IPS DF 6.9 (cell line): ENCODE results near the gene GHDC.
"Not testable (repeated sequence)": the region's sequence is repeated elsewhere in the genome, so short reads cannot be mapped to it uniquely, and the experiment has no call there.

ENCODE experiments used
- DNase-seq: peaks from one replicate; pipeline ENCODE4 v3.0.0-alpha.2; 2013; ENCODE audit warnings: low read depth, low spot score
- H3K27ac ChIP-seq: one replicate; pipeline ENCODE4 v1.5.1; 2013; ENCODE audit warnings: low read length, control low read depth
- H3K27me3 ChIP-seq: 2 replicates; pipeline ENCODE4 v1.6.1; 2013; ENCODE audit warnings: mild to moderate bottlenecking, low read length; ENCODE audit not compliant: control insufficient read depth, insufficient read depth
- H3K36me3 ChIP-seq: 2 replicates; pipeline ENCODE4 v1.6.1; 2013; ENCODE audit warnings: low read length; ENCODE audit not compliant: control insufficient read depth, insufficient read depth
- H3K4me1 ChIP-seq: 2 replicates; pipeline ENCODE4 v1.6.1; 2013; ENCODE audit warnings: low read length; ENCODE audit not compliant: control insufficient read depth, insufficient read depth
- H3K4me3 ChIP-seq: 2 replicates; pipeline ENCODE4 v1.5.1; 2013; ENCODE audit warnings: mild to moderate bottlenecking, low read length
- H3K9me3 ChIP-seq: 2 replicates; pipeline ENCODE4 v1.6.1; 2013; ENCODE audit warnings: low read length, inconsistent platforms; ENCODE audit not compliant: control insufficient read depth, insufficient read depth
- WGBS: extraction: QIAGEN DNeasy Blood & Tissue Kit; methylation state at CpG from one replicate; pipeline ENCODE4 v1.1.7; 2013; ENCODE audit warnings: mixed read lengths, missing lambda C conversion rate; ENCODE audit not compliant: insufficient read length, insufficient coverage; 5-methylcytosine and 5-hydroxymethylcytosine counted together

GHDC gene

DNA sequence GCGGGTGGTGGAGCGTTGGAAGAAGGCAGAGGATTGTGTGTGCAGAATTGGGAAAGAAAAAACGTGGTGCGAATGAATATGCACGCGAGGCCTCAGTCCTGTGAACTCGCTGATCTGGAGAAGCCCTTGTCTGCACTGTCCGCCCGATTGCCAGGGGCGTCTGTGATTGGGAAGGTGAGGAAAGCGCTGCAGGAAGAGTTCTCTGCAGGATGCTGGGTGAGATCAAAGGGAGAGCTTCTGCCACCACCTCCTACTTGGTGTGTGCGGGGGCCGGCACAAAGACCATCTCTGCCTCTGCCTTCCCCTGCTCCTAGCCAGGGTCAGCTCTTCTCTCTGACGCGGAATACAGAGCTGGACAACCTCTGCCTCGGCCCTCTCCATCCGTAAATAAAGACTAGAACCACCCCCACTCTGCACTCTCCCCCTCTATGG is 38.7 kb downstream of the GHDC start:
- Histone ChIP-seq H3K4me1 (peaks cover 6% of the 10 kb centered on the region), H3K36me3 (no peaks in the 10 kb centered on the region), H3K27me3 (no peaks in the 10 kb centered on the region), H3K9me3 (no peaks in the 10 kb centered on the region), H3K4me3 (peak overlapping the region; percentile 97; the same call in 1 of the 2 replicates), H3K27ac (no peak overlapping the region)
- DNase-seq: no peak
- WGBS: no CpG with 5 or more reads among the region's 17 CpGs

DNA sequence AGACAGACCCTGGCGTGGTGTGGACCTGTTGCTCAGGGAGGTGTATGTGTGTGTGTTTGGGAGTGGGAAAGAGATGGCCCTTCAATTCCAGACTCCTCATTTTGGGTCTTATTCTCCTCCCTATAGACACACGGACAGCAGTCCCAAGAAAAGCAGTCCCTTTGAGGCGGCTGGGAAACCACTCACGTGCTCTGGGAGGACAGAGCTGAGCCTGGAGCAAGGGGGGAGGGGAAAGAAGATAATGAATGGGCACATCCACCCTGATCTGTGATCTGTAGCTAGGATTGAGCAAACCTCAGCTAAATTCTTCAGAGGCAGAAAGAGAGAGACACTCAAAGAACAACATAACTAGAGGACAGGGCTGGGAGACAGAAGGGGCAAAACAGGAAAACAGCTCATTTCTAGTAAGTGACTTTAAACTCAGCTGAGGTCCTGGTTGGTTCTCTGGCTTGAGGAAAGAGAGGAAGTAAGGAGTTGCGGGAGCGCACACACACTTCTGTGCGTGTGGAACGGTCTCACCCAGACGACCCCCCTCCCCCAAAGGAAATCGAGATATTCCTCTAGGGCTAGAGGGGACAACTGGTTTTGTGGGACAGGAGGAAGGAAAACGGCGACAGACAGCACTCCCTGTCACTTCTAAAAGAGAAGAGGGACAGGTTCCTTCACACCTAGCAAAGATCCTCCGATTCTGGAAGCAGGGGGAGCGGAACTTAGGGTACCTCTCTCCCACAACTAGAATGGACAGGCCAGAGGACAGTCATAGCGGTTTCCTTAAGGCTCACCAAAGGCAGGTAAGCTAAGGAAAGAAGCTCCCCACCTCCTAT is 40.2 kb downstream of the GHDC start:
- H3K36me3 ChIP-seq: no peaks in the 10 kb centered on the region
- no peak for DNase-seq
- no peak overlapping the region for H3K27ac ChIP-seq
- H3K4me3 ChIP-seq: peak overlapping the region; percentile 97
- WGBS: no CpG with 5 or more reads among the region's 15 CpGs
- no peaks in the 10 kb centered on the region for H3K9me3 ChIP-seq
- H3K4me1 ChIP-seq: peaks cover 6% of the 10 kb centered on the region
- no peaks in the 10 kb centered on the region for H3K27me3 ChIP-seq

DNA sequence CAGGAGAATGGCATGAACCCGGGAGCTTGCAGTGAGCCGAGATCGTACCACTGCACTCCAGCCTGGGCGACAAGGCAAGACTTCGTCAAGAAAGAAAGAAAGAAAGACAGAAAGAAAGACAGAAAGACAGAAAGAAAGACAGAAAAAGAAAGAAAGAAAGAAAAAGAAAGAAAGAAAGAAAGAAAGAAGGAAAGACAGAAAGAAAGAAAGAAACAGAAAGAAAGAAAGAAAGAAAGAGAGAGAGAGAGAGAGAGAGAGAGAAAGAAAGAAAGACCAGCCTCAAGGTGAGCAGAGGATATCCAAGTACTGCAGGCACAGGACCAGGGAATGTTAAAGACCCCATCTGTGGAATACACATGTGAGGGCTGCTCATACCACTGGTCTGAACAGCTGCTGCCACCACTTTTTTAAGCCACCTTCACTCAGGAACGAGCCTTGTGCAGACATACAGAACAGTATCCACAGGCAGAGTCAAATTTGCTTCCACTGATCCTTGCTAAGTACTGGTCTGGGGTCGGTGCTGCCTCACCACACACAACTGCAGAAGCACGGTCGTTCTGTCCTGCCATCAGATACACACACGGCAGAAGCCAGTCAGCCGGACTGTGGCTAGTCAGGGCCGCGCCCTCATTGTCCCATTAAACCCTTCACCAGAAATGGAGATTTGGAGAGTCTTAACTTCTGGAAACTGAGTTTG is 47.2 kb downstream of the GHDC start:
- Histone ChIP-seq H3K9me3 (no peaks in the 10 kb centered on the region), H3K27me3 (no peaks in the 10 kb centered on the region), H3K27ac (no peak overlapping the region), H3K4me1 (no peaks in the 10 kb centered on the region), H3K4me3 (no peak overlapping the region), H3K36me3 (no peaks in the 10 kb centered on the region)
- no CpG with 5 or more reads among the region's 13 CpGs for WGBS
- DNase-seq: no peak

DNA sequence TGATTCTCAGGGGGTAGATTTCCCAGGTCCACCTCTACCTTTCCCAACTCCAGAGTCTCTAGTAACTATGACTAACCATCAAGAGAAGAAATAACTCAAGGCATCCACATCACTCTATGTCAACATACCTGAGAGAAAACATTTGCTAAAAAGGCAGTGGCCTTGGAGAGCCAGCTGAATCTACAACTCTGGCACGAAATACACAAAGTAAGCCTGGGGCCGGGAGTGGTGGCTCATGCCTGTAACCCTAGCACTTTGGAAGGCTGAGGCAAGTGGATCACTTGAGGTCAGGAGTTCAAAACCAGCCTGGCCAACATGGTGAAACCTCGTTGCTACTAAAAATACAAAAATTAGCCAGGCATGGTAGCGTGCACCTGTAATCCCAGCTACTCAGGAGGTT is 51.2 kb downstream of the GHDC start:
- not testable (repeated sequence) for H3K36me3 ChIP-seq, H3K4me1 ChIP-seq, H3K27me3 ChIP-seq, DNase-seq, H3K9me3 ChIP-seq, H3K27ac ChIP-seq, H3K4me3 ChIP-seq
- no CpG with 5 or more reads among the region's 4 CpGs for WGBS

DNA sequence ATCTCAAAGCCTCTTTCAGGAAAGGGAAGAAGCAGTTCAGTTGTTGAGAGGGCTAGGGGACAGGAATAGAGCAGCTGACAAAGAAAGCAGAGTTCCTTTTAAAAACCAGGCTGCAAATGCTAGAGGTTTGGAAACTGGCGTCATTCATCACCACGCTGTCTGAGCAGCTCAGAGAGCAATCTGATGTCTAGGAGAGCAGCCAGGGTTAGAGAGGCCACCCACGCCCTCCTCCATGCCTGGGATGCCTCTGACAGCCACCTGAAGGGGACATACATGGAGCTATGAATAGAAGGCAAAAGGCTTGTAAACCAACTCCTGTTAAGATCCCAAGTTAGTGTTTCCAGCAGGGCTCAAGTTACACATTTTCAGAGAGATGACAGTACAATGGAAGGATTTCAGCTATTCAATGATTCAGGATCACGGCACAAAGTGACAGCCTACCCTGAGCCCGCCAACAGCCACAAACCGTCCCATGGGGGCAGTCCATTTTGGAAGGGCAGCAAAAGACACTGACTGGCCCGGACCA is 51.9 kb downstream of the GHDC start:
- no peak overlapping the region for H3K4me3 ChIP-seq
- no peaks in the 10 kb centered on the region for H3K9me3 ChIP-seq
- DNase-seq: no peak
- no peaks in the 10 kb centered on the region for H3K27me3 ChIP-seq
- no peaks in the 10 kb centered on the region; the same call in 1 of the 2 replicates for H3K4me1 ChIP-seq
- WGBS: no CpG with 5 or more reads among the region's 7 CpGs
- H3K27ac ChIP-seq: no peak overlapping the region
- peaks cover 4% of the 10 kb centered on the region; the same call in 1 of the 2 replicates for H3K36me3 ChIP-seq

DNA sequence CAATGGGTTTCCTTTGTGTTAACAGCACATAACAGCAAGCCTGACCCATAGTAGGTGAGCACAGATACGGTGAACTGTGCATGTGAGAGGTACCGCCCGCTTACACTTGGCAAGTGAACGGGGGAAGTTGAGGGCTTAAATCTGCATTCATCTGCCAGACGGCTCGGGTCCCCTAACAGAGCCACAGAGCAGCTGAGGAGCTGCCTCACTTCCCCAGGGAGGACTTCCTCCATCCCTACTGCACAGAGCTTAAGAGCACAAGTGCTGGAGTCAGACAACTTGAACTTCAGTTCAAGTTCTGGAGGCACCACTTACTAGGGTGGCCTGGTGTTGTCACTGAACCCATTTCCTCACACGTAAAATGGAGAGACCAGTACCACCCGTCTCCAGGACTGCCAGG is 52.9 kb downstream of the GHDC start:
- WGBS: no CpG with 5 or more reads among the region's 8 CpGs
- Histone ChIP-seq H3K4me3 (no peak overlapping the region), H3K27me3 (no peaks in the 10 kb centered on the region), H3K9me3 (no peaks in the 10 kb centered on the region), H3K36me3 (peaks cover 4% of the 10 kb centered on the region; the same call in 1 of the 2 replicates), H3K4me1 (no peaks in the 10 kb centered on the region; the same call in 1 of the 2 replicates), H3K27ac (no peak overlapping the region)
- no peak for DNase-seq

DNA sequence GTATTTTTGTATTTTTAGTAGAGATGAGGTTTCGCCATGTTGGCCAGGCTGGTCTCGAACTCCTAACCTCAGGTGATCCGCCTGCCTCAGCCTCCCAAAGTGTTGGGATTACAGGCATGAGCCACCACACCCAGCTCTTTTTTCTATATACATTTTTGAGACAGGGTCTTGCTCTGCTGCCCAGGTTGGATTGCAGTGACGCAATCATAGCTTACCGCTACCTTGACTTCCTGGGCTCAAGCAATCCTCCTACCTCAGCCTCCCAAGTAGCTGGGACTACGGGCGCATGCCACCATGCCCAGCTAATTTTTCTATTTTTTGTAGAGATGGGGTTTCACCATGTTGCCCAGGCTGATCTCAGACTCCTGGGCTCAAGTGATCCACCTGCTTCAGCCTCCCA is 53.6 kb downstream of the GHDC start:
- H3K4me3 ChIP-seq, H3K27me3 ChIP-seq, DNase-seq, H3K36me3 ChIP-seq, H3K4me1 ChIP-seq, H3K9me3 ChIP-seq, H3K27ac ChIP-seq: not testable (repeated sequence)
- WGBS: no CpG with 5 or more reads among the region's 7 CpGs
